Measurements from ENCODE around the gene DYNLL1. TPM values are rescaled to one million over a fixed set of nuclear protein-coding genes. Genes with fewer than 3 reads are reported as not detected.

DYNLL1 gene
- total and polyA plus RNA-seq, 2 of the 13 experiments (the other 11 are each of a cell fraction or from before 2014, with no cell fraction given) = 271 to 294 TPM

- no peak for TF ChIP-seq E2F5 (CRISPR knock-in tag; conservative IDR thresholded peaks at IDR 0.05)
- TF ChIP-seq ZNF136 (CRISPR knock-in tag; IDR thresholded peaks at IDR 0.05; ENCODE audit: low read depth) = no peak
- peak; percentile 69; the same call in 1 of the 2 replicates for TF ChIP-seq ZNF580 (CRISPR knock-in tag; IDR thresholded peaks at IDR 0.05; ENCODE audit: borderline replicate concordance, low read depth)
- peak; percentile 73 for TF ChIP-seq FOXO1 (CRISPR knock-in tag; IDR thresholded peaks at IDR 0.05)
- no peak for TF ChIP-seq CC2D1A (CRISPR knock-in tag; IDR thresholded peaks at IDR 0.05)
- peak; percentile 53 for TF ChIP-seq HNF4A (CRISPR knock-in tag; IDR thresholded peaks at IDR 0.05)
- no peak; the same call in 1 of the 2 replicates for TF ChIP-seq ZNF557 (CRISPR knock-in tag; IDR thresholded peaks at IDR 0.05)
- no peak; the same call in 1 of the 2 replicates for TF ChIP-seq ZNF709 (CRISPR knock-in tag; IDR thresholded peaks at IDR 0.05)
- no peak for TF ChIP-seq SALL2 (CRISPR knock-in tag; IDR thresholded peaks at IDR 0.05)
- no peak for TF ChIP-seq ZNF660 (CRISPR knock-in tag; IDR thresholded peaks at IDR 0.05; ENCODE audit: borderline replicate concordance, low read depth)
- no peak for TF ChIP-seq EP300 (IDR thresholded peaks at IDR 0.05; ENCODE audit: low read depth in 2 of 2, low read length in 2 of 2)
- TF ChIP-seq EP300 (CRISPR knock-in tag; IDR thresholded peaks at IDR 0.05; ENCODE audit: borderline replicate concordance) = 0 out of 2 replicates have a peak, but pooled peaks have one; percentile 26
- TF ChIP-seq RBAK (CRISPR knock-in tag; IDR thresholded peaks at IDR 0.05) = no peak
- TF ChIP-seq ZNF556 (CRISPR knock-in tag; IDR thresholded peaks at IDR 0.05; ENCODE audit: borderline replicate concordance) = peak; percentile 51; the same call in 1 of the 2 replicates
- TF ChIP-seq ZNF12 (CRISPR knock-in tag; IDR thresholded peaks at IDR 0.05) = no peak
- no peak for TF ChIP-seq ZNF549 (CRISPR knock-in tag; IDR thresholded peaks at IDR 0.05)
- TF ChIP-seq ADNP (CRISPR knock-in tag; IDR thresholded peaks at IDR 0.05) = no peak
- TF ChIP-seq BHLHE40 (IDR thresholded peaks at IDR 0.05; ENCODE audit: low read length) = no peak
- TF ChIP-seq ZBTB37 (CRISPR knock-in tag; IDR thresholded peaks at IDR 0.05) = no peak
- no peak for TF ChIP-seq ZNF546 (CRISPR knock-in tag; conservative IDR thresholded peaks at IDR 0.05)
- TF ChIP-seq ZBTB20 (CRISPR knock-in tag; IDR thresholded peaks at IDR 0.05; ENCODE audit: borderline replicate concordance, low read depth) = no peak; the same call in 1 of the 2 replicates
- TF ChIP-seq ZNF224 (CRISPR knock-in tag; IDR thresholded peaks at IDR 0.05) = peak; percentile 2; the same call in 1 of the 2 replicates
- TF ChIP-seq TGIF2 (CRISPR knock-in tag; IDR thresholded peaks at IDR 0.05) = 0 out of 2 replicates have a peak, but pooled peaks have one; percentile 65
- TF ChIP-seq POLR2G (IDR thresholded peaks at IDR 0.05; ENCODE audit: low read depth, low read length) = peak; percentile 97
- TF ChIP-seq ZNF567 (CRISPR knock-in tag; IDR thresholded peaks at IDR 0.05; ENCODE audit: borderline replicate concordance) = 0 out of 2 replicates have a peak, but pooled peaks have one; percentile 55
- no peak for TF ChIP-seq ZNF780A (CRISPR knock-in tag; IDR thresholded peaks at IDR 0.05)
- TF ChIP-seq KAT2B (IDR thresholded peaks at IDR 0.05; ENCODE audit: borderline replicate concordance, low read depth, low read length) = no peak
- no peak for TF ChIP-seq FIP1L1 (IDR thresholded peaks at IDR 0.05; ENCODE audit: borderline replicate concordance, insufficient read depth, low read depth, low read length)
- TF ChIP-seq ELK4 (CRISPR knock-in tag; IDR thresholded peaks at IDR 0.05; ENCODE audit: borderline replicate concordance) = no peak
Observed at GRCh38 chr12:120528861-120529525, 33.1 kb downstream of the DYNLL1 start, which contains the start of gene COQ5 (continued).
